Measurements from ENCODE around the gene HOXC5. TPM values are rescaled to one million over a fixed set of nuclear protein-coding genes. Genes with fewer than 3 reads are reported as not detected.

Gene HOXC5
- total RNA-seq, 1 experiment from 2014 or later: not detected

DNA sequence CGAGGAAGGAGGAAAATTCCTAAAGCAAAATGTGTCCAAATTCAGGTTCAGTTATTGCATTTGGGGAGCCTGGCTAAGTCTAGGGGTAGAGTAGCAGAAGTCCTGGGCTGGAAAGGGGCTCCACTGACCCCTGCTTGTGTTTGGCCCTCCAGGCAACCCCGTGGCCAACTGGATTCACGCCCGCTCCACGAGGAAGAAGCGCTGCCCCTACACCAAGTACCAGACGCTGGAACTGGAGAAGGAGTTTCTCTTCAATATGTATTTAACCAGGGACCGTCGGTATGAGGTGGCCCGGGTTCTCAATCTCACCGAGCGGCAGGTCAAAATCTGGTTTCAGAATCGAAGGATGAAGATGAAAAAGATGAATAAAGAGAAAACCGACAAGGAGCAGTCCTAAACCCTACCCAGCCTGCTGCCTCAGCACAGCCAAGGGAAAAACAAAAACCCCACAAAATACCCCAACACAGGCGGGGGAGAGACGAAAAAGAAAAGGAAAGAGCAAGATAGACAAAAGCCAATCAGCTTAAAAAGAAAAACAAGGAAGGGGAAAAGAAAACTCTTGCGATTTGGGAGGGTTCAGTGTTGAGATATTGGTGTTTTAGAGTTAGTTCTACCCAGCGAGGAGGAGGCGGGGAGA is 30.5 kb upstream of the HOXC5 start:
- Histone ChIP-seq H3K4ac (ENCODE audit: low read depth, low read length) (no peak overlapping the region), H3K27ac (ENCODE audit: insufficient read length, low read depth, low read length) (no peak overlapping the region), H3T11ph (ENCODE audit: low read length) (no peak overlapping the region), H2AK5ac (ENCODE audit: insufficient read length, low read length) (no peak overlapping the region), H3K4me1 (ENCODE audit: insufficient read depth, low read length) (no peaks in the 10 kb centered on the region), H3K4me2 (ENCODE audit: insufficient read depth, insufficient read length, low read length) (no peak overlapping the region), H4K91ac (ENCODE audit: insufficient read length, low read depth, low read length) (no peak overlapping the region), H3K9me3 (ENCODE audit: control insufficient read depth, low read depth, low read length) (no peaks in the 10 kb centered on the region), H4K8ac (replicated peaks; ENCODE audit: insufficient read length, low read depth, low read length) (no peak overlapping the region), H3K23me2 (ENCODE audit: insufficient read length, low read depth, low read length, poor library complexity, severe bottlenecking) (no peaks in the 10 kb centered on the region), H3K79me2 (ENCODE audit: insufficient read depth, low read length) (no peaks in the 10 kb centered on the region), H3K27me3 (ENCODE audit: insufficient read depth, low read length) (peaks cover 98% of the 10 kb centered on the region), H4K20me1 (ENCODE audit: control insufficient read depth, insufficient read depth, insufficient read length) (no peaks in the 10 kb centered on the region), H3K56ac (ENCODE audit: insufficient read length, low read depth, low read length) (no peak overlapping the region), H3K23ac (ENCODE audit: insufficient read length, low read depth, low read length) (no peak overlapping the region), H2BK120ac (ENCODE audit: low read depth, low read length, poor library complexity, severe bottlenecking) (no peak overlapping the region), H2BK20ac (ENCODE audit: low read depth, low read length, poor library complexity, severe bottlenecking) (no peak overlapping the region), H2AFZ (ENCODE audit: low read length) (no peak overlapping the region), H3K14ac (ENCODE audit: insufficient read depth, low read length) (no peak overlapping the region), H2BK12ac (ENCODE audit: insufficient read length, low read depth, low read length) (no peak overlapping the region), H3K9ac (ENCODE audit: extremely low read depth, insufficient read length, low read length) (no peak overlapping the region), H2BK15ac (ENCODE audit: low read depth, low read length) (no peak overlapping the region), H3K79me1 (ENCODE audit: insufficient read depth, low read depth, low read length, poor library complexity, severe bottlenecking) (no peaks in the 10 kb centered on the region), H4K5ac (ENCODE audit: insufficient read length, low read depth, low read length) (no peak overlapping the region), H2BK5ac (ENCODE audit: insufficient read length, low read length) (no peak overlapping the region), H3K18ac (ENCODE audit: insufficient read length, low read depth, low read length) (no peak overlapping the region)
- TF ChIP-seq, protein P1, sequence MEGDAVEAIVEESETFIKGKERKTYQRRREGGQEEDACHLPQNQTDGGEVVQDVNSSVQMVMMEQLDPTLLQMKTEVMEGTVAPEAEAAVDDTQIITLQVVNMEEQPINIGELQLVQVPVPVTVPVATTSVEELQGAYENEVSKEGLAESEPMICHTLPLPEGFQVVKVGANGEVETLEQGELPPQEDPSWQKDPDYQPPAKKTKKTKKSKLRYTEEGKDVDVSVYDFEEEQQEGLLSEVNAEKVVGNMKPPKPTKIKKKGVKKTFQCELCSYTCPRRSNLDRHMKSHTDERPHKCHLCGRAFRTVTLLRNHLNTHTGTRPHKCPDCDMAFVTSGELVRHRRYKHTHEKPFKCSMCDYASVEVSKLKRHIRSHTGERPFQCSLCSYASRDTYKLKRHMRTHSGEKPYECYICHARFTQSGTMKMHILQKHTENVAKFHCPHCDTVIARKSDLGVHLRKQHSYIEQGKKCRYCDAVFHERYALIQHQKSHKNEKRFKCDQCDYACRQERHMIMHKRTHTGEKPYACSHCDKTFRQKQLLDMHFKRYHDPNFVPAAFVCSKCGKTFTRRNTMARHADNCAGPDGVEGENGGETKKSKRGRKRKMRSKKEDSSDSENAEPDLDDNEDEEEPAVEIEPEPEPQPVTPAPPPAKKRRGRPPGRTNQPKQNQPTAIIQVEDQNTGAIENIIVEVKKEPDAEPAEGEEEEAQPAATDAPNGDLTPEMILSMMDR (conservative IDR thresholded peaks at IDR 0.05): no peak
- Mint-ChIP-seq H3K4me1 (peaks cover 4 to 16% of the 10 kb centered on the region in 2 experiments), H3K4me3 (no peak overlapping the region; a peak in 1 of 5 replicates), H3K27me3 (ENCODE audit: low read depth) (peaks cover 100% of the 10 kb centered on the region), H3K9me3 (peaks cover 4 to 9% of the 10 kb centered on the region in 2 experiments; a peak in 3 of 5 replicates), H3K36me3 (ENCODE audit: insufficient read depth in 1 of 3, low read depth in 3 of 3) (no peaks in the 10 kb centered on the region), H3K27ac (no peak overlapping the region)
- no peak for DNase-seq
- no CpG with 5 or more reads among the region's 19 CpGs for WGBS (ENCODE audit: extremely low coverage, insufficient read length, low lambda C conversion rate)
